NOMO-1 (cell line): ENCODE measurements around the gene POLN.

Experiments used
- DNase-seq, 2 experiments: peaks; one replicate each; lab custom pipeline; 2025; ENCODE audit not compliant: unreplicated experiment in 2 of 2; lab: John Stamatoyannopoulos, UW

POLN gene

GRCh38 chr4:2073808-2074481 lies 168.0 kb downstream of the POLN start:
- DNase-seq = no peak

GRCh38 chr4:2072971-2073807 lies 168.7 kb downstream of the POLN start:
- DNase-seq = no peak

GRCh38 chr4:2071912-2072867 lies 169.7 kb downstream of the POLN start:
- DNase-seq = no peak

GRCh38 chr4:2071252-2071911 lies 170.5 kb downstream of the POLN start:
- DNase-seq = no peak

GRCh38 chr4:2070421-2071251 lies 171.3 kb downstream of the POLN start:
- DNase-seq = no peak

GRCh38 chr4:2069986-2070385 lies 171.9 kb downstream of the POLN start:
- DNase-seq = no peak

- DNase-seq = no peak
Observed at GRCh38 chr4:2069161-2069971, 172.6 kb downstream of the POLN start.

GRCh38 chr4:2068566-2068965 lies 173.4 kb downstream of the POLN start:
- no peak for DNase-seq

- no peak for DNase-seq
Observed at GRCh38 chr4:2068198-2068470, 173.8 kb downstream of the POLN start.

- no peak for DNase-seq
Observed at GRCh38 chr4:2067446-2068197, 174.3 kb downstream of the POLN start.

GRCh38 chr4:2066571-2067445 lies 175.1 kb downstream of the POLN start:
- DNase-seq = no peak

GRCh38 chr4:2066011-2066551 lies 175.8 kb downstream of the POLN start:
- DNase-seq = no peak

- DNase-seq = no peak
Observed at GRCh38 chr4:2065106-2065930, 176.6 kb downstream of the POLN start.

GRCh38 chr4:2064276-2064991 lies 177.5 kb downstream of the POLN start:
- DNase-seq = no peak

- no peak for DNase-seq
Observed at GRCh38 chr4:2063557-2064275, 178.2 kb downstream of the POLN start.
